ENCODE measurements around the gene WASF3.

Gene WASF3

DNA sequence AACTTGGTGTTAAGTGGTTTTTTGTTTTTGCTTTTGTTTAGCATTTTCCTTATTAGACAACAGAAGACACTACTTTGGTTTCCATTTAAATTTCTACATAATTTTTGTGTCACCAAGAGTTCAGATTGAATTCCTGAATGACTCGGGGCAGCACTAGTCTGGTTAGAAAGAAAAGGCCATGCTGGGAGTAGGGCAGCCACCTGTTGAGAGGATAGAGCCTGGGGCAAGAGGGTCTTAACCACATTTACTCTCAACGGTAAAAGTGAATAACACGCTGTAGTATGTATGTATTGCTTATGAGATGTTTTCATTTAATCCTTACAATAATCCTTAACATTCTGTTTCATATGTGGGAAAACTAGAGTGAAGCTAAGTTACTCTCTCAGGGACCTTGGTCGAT is 131.5 kb downstream of the WASF3 start:
- DNase-seq: no peak

DNA sequence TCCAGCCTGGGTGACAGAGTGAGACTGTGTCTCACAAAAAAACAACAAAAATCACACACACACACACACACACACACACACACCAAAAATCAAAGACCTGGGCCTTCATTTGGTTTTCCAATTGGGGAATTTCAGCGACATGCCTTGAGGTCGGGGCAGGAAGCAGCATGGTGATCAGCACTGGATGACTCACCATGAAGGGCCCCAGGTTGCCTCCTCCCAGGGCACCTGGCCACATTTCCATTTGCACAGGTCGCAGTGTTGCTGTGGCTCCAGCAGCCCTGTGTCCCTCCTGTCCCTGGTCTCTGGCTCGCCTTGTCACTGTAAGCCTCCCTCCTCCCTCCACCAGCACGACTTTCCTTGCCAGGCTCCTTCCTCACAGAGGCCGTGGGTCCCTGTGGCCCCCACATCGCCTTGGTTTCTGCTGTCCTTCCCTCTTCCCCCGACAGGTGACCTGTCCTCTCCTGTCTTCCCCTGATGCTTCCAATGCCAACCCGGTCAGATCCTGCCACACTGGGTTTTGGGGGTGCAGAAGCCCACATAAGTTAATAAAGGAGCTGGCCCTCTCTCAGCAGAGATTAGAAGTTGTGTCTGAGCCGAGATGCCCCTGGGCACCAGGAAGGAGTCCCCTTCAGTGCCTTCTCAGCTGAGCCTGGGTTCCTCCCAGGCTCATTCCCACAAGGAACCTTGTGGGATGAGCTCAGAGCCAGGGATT is 136.4 kb downstream of the WASF3 start:
- DNase-seq: no peak

- DNase-seq: no peak
These were observed 137.3 kb downstream of the WASF3 start for GRCh38 chr13:26694609-26695359.

DNA sequence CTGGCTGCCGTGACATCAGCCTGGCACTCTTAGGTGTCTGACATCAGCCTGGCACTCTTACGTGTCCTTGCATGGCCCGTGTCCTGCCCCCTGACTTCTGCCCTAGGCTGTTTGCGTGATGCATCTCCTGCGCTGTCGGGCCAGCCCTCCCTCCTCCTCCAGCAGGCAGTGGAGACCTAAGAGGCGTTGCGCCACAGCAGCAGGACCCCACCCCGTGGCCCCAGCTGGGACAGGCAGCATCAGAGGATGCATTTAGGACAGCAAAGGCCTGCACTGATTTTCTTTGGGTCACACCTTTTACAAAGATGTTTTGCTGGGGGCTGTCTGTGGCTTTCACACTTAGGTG is 137.8 kb downstream of the WASF3 start:
- DNase-seq: no peak

- DNase-seq: no peak
These were observed 138.4 kb downstream of the WASF3 start for GRCh38 chr13:26695891-26696311.

GRCh38 chr13:26697069-26697955 is 139.8 kb downstream of the WASF3 start:
- no peak for DNase-seq

- DNase-seq: peak; percentile 7 to 36
These were observed 141.1 kb downstream of the WASF3 start for GRCh38 chr13:26698392-26699196.

DNA sequence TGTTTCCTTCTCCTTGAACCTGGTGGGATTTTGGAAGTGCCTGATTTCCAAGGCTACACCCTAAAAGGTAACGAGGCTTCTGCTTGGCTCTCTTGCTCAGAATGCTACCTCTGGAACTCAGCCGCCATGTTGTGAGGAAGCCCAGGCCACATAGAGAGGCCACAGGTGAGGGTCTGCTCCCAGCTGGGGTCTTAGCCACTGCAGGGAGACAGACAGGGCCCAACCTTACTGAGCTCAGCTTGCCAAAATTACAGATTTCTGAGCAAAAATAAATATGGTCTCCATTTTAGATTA is 141.7 kb downstream of the WASF3 start:
- no peak for DNase-seq

DNA sequence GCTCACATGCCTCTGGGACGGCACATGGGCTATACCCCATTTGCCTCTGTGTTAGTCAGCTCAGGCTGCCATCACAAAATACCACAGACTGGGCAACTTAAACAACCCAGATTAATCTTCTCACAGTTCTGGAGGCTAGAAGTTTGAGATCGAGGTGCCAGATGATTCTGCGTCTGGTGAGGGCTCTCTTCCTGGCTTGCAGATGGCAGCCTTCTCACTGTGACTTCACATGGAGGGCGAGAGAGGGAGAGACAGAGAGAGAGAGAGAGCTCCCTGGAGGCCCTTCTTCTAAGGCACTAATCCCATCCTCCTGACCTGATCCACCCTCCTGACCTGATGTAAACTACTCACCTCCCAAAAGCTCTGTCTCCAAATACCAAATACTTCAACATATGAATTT is 148.1 kb downstream of the WASF3 start:
- no peak for DNase-seq

GRCh38 chr13:26706381-26706780 is 148.9 kb downstream of the WASF3 start:
- DNase-seq: no peak

- DNase-seq: peak in 1 of 2 experiments; percentile 17
These were observed 149.9 kb downstream of the WASF3 start for GRCh38 chr13:26707122-26708006.

DNA sequence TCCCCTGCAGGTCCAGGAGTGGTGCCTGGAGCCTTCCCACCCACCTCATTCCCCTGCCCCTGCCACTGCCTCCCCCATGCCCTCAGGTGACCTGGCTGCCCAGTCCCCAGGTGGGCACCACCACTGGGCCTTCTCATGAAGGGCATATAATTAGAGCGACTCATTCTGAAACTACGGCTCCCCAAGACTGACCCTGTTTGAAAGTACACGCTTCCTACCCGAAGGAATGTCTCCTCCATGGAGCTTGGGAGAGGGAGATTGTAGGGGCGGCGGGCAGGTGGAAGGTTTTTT is 150.5 kb downstream of the WASF3 start:
- DNase-seq: no peak

- no peak for DNase-seq
These were observed 152.0 kb downstream of the WASF3 start for GRCh38 chr13:26709461-26709860.

- no peak for DNase-seq
These were observed 152.7 kb downstream of the WASF3 start for GRCh38 chr13:26710166-26710565.

- DNase-seq: no peak
These were observed 153.7 kb downstream of the WASF3 start for GRCh38 chr13:26711211-26711610.

DNA sequence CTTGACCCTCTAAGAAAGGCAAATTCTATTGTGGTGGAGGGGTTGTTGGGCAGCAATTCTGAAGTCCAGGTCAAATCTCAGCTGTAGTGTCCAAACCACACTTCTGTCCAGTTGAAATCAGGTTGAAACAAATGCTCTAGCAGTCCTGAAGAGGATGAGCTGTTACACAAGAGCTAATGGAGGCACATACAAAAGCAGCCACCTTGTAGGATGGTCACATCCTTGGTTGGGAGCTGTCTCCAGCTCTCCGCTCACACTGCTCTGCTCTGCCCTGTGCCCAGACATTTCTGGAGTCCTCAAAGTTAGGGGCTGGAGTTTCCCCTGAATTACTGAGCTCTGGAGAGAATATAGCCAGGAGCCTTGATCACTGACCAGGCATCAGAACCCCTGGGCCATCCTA is 155.9 kb downstream of the WASF3 start:
- DNase-seq: no peak

DNA sequence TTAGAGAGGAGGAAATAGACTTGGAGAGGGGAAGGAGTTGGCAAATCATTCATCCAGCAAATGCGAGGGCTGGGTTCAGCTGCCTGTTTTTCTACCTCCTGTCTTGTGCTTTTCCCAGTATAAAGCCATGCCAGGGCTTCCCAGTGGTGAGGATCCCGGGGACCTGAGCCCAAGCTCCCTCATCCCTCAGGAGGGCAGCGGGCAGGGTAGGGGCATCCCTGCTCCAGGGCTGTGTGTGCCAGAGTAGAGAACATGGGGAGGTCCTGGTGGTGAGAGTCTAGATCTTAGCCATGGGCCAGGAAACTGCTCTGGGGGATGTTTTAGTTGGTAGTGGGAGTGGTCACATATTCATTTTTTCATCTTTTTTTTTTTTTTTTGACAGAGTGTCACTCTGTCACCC is 159.5 kb downstream of the WASF3 start:
- DNase-seq: no peak

- DNase-seq: no peak
These were observed 160.7 kb downstream of the WASF3 start for GRCh38 chr13:26718146-26718545.

GRCh38 chr13:26718872-26719271 is 161.4 kb downstream of the WASF3 start:
- DNase-seq: no peak

DNA sequence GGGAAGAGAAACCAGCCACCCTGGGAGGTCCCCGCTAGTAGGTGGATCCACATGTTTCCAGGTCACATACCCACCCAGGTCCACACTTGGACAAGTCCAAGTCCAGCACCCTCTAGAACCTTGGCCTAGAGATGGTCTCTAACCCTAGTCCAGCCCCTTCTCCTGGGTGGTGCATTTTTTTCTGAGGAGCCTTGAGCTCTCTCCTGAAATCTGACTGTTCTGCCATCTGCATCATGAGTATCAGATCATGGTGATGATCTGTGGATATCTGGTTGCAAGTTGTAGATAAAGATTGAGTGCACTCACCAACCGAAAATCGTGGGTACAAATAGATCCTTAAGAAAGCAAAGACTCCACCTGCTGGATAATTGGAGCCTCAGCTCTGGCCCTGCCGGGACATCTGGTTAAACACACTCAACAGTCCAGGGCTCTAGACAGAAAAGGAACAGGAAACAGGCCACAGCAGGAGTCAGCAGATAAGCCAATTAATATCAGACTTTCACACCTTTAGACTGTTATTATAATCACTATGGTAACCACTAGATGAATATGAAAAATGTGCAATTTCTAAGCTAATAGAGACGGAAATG is 162.0 kb downstream of the WASF3 start:
- no peak for DNase-seq

- peak in 1 of 2 experiments; percentile 2 for DNase-seq
These were observed 164.0 kb downstream of the WASF3 start for GRCh38 chr13:26721251-26722121.
